ENCODE measurements around the gene OR9A4.

Gene OR9A4

DNA sequence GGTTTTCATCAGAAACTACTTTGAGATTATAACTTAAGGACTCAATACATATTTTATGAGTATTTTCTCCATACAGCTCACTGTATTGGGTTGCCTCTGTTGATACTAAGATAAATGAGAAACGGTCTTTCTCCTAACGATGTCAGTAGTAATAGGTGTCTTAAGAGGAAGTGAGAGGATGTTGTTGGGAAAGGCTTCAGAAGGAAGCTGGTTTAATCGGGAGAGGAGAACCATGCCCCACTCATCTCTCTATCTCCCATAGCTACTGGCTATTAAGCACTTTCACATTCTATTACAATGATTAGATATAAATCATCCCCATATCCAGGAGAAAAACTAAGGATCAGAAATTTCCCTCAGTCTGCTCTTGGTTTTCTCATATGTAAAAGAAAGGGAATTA, 28.6 kb downstream of the OR9A4 start:
- TF ChIP-seq YY1 (IDR thresholded peaks at IDR 0.05; ENCODE audit: insufficient read depth, insufficient read length) (no peak), SUZ12 (IDR thresholded peaks at IDR 0.05; ENCODE audit: extremely low read depth, insufficient read depth, insufficient read length) (no peak)
- DNase-seq (ENCODE audit: low read depth, low spot score), result no peak
- no peaks in the 10 kb centered on the region for H3K4me1 ChIP-seq (ENCODE audit: insufficient read depth, insufficient read length)
- no peaks in the 10 kb centered on the region for H3K36me3 ChIP-seq (ENCODE audit: insufficient read depth, insufficient read length, low read length)
- no peaks in the 10 kb centered on the region for H3K27me3 ChIP-seq (ENCODE audit: insufficient read depth, insufficient read length)
- no peak overlapping the region for H3K4me3 ChIP-seq (ENCODE audit: insufficient read length, low read depth)
- H3K9ac ChIP-seq (ENCODE audit: insufficient read length, low read depth), result no peak overlapping the region
- no peaks in the 10 kb centered on the region for H3K9me3 ChIP-seq (ENCODE audit: insufficient read depth, low read length)

DNA sequence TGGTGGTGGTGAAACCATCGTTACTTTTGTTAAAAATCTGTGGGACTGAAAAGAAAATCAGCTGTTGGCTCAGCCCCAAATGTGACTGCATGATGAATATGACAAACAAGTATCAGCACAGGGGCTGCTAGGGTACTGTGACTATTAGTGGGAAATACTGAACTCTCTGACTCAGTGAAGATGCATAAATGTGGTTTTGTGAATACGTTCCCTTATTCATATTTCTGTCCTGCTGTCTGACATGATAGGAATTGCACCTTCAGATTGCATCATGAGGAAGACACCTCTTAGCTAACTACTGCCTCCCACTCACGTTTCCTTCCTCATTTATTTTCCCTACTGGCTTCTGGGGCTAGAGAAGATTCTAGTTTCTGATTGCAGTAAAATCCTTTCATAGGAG, 29.2 kb downstream of the OR9A4 start:
- Histone ChIP-seq H3K4me3 (ENCODE audit: insufficient read length, low read depth) (no peak overlapping the region), H3K27me3 (ENCODE audit: insufficient read depth, insufficient read length) (no peaks in the 10 kb centered on the region), H3K36me3 (ENCODE audit: insufficient read depth, insufficient read length, low read length) (no peaks in the 10 kb centered on the region), H3K4me1 (ENCODE audit: insufficient read depth, insufficient read length) (no peaks in the 10 kb centered on the region), H3K9me3 (ENCODE audit: insufficient read depth, low read length) (no peaks in the 10 kb centered on the region), H3K9ac (ENCODE audit: insufficient read length, low read depth) (no peak overlapping the region)
- no peak for DNase-seq (ENCODE audit: low read depth, low spot score)
- TF ChIP-seq SUZ12 (IDR thresholded peaks at IDR 0.05; ENCODE audit: extremely low read depth, insufficient read depth, insufficient read length) (no peak), ZNF274 (IDR thresholded peaks at IDR 0.05; ENCODE audit: low read depth, low read length) (no peak), YY1 (IDR thresholded peaks at IDR 0.05; ENCODE audit: insufficient read depth, insufficient read length) (no peak)

DNA sequence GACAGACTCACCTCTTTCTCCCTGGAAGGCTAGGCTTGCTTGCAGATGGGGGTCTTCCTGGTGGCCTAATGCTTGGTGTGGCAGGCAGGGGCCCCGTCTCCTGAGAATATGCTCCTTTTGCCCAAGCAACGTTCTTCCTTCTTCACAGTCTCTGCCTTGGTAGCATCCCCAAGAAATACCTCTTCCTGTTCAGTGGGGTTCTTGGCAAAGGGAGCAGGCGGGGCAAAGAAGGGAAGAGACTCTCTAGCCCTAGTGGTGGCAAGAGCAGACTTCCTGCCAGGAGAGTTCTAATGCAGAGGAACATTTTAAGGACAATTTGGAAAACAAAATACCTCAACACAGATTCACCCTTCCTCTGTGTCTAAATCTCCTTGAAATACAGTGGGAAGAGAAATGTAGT, 30.6 kb downstream of the OR9A4 start, which contains the start of gene CLEC5A:
CLEC5A (minus strand) TSS at position 179 of the 400 bp plus-strand sequence. CDS start 682 bp downstream, outside the sequence.
- DNase-seq (ENCODE audit: low read depth, low spot score), result no peak
- Histone ChIP-seq H3K36me3 (ENCODE audit: insufficient read depth, insufficient read length, low read length) (no peaks in the 10 kb centered on the region), H3K4me1 (ENCODE audit: insufficient read depth, insufficient read length) (no peaks in the 10 kb centered on the region), H3K9ac (ENCODE audit: insufficient read length, low read depth) (no peak within 1 kb of the TSS), H3K4me3 (ENCODE audit: insufficient read length, low read depth) (no peak within 1 kb of the TSS), H3K9me3 (ENCODE audit: insufficient read depth, low read length) (no peaks in the 10 kb centered on the region), H3K27me3 (ENCODE audit: insufficient read depth, insufficient read length) (no peaks in the 10 kb centered on the region)
- TF ChIP-seq YY1 (IDR thresholded peaks at IDR 0.05; ENCODE audit: insufficient read depth, insufficient read length), result no peak
- no peak for TF ChIP-seq SUZ12 (IDR thresholded peaks at IDR 0.05; ENCODE audit: extremely low read depth, insufficient read depth, insufficient read length)
- TF ChIP-seq ZNF274 (IDR thresholded peaks at IDR 0.05; ENCODE audit: low read depth, low read length), result no peak

DNA sequence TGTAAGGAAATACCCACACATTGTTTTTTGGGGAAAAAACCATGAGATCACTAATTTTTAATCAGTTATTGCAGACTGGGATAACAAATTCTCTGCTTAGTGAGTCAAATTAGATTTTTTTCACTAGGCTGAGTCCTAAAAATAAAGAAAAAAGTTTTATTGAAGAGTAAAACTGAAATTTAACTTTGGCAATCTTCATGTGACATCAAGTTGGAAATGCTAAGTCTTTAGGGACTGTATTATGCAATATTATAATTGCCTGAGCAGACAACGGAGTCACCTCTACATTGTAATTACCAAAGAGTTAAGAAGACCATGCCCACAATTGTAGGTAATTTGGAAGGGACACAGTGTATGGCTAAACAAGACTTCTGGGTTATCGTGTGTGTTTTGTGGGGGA, 32.8 kb downstream of the OR9A4 start:
- Histone ChIP-seq H3K9me3 (ENCODE audit: insufficient read depth, low read length) (no peaks in the 10 kb centered on the region), H3K9ac (ENCODE audit: insufficient read length, low read depth) (no peak overlapping the region), H3K36me3 (ENCODE audit: insufficient read depth, insufficient read length, low read length) (no peaks in the 10 kb centered on the region), H3K4me3 (ENCODE audit: insufficient read length, low read depth) (no peak overlapping the region), H3K27me3 (ENCODE audit: insufficient read depth, insufficient read length) (no peaks in the 10 kb centered on the region), H3K4me1 (ENCODE audit: insufficient read depth, insufficient read length) (no peaks in the 10 kb centered on the region)
- TF ChIP-seq SUZ12 (IDR thresholded peaks at IDR 0.05; ENCODE audit: extremely low read depth, insufficient read depth, insufficient read length) (no peak), ZNF274 (IDR thresholded peaks at IDR 0.05; ENCODE audit: low read depth, low read length) (no peak), YY1 (IDR thresholded peaks at IDR 0.05; ENCODE audit: insufficient read depth, insufficient read length) (no peak)
- DNase-seq (ENCODE audit: low read depth, low spot score), result no peak

DNA sequence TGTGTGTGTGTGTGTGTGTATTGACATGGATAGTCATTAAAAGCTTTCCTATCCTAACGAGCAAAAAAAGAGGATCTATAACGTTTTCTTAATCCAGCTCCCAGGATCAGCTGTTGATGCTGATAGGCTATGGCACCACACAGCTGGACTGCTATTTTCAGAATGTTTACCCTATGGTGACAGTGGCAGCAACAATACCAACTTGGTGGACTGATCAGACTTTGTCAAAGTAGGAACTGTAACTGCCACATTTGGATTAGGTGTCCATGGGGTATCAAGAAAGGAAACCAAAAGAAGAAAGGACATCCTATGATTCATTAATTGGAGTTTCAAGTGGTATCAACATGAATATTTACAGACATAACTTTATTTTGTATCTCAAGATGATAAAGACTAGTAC, 33.3 kb downstream of the OR9A4 start:
- Histone ChIP-seq H3K9me3 (ENCODE audit: insufficient read depth, low read length) (no peaks in the 10 kb centered on the region), H3K27me3 (ENCODE audit: insufficient read depth, insufficient read length) (no peaks in the 10 kb centered on the region), H3K9ac (ENCODE audit: insufficient read length, low read depth) (no peak overlapping the region), H3K4me3 (ENCODE audit: insufficient read length, low read depth) (no peak overlapping the region), H3K4me1 (ENCODE audit: insufficient read depth, insufficient read length) (no peaks in the 10 kb centered on the region), H3K36me3 (ENCODE audit: insufficient read depth, insufficient read length, low read length) (no peaks in the 10 kb centered on the region)
- no peak for DNase-seq (ENCODE audit: low read depth, low spot score)
- no peak for TF ChIP-seq SUZ12 (IDR thresholded peaks at IDR 0.05; ENCODE audit: extremely low read depth, insufficient read depth, insufficient read length)
- no peak for TF ChIP-seq YY1 (IDR thresholded peaks at IDR 0.05; ENCODE audit: insufficient read depth, insufficient read length)
- no peak for TF ChIP-seq ZNF274 (IDR thresholded peaks at IDR 0.05; ENCODE audit: low read depth, low read length)

DNA sequence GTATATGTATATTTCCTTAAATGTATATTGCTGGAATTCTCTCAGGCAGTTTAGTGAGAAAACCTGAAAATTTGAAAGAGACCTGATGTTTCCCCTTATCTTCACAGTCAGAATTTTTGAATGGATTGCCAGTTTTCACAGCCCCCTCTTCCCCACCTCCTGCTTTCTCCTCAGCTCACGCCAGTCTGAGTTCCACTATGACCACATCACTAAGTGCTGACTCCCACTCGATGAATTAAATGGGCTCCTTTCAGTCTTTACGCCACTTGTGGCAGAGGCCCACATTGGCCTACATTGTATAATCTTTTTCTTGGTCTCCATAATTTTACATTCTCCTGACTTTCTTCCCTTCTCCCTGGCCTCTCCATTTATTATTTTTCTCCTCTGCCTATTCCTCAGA, 33.7 kb downstream of the OR9A4 start:
- Histone ChIP-seq H3K4me3 (ENCODE audit: insufficient read length, low read depth) (no peak overlapping the region), H3K9ac (ENCODE audit: insufficient read length, low read depth) (no peak overlapping the region), H3K27me3 (ENCODE audit: insufficient read depth, insufficient read length) (no peaks in the 10 kb centered on the region), H3K36me3 (ENCODE audit: insufficient read depth, insufficient read length, low read length) (no peaks in the 10 kb centered on the region), H3K9me3 (ENCODE audit: insufficient read depth, low read length) (no peaks in the 10 kb centered on the region), H3K4me1 (ENCODE audit: insufficient read depth, insufficient read length) (no peaks in the 10 kb centered on the region)
- no peak for DNase-seq (ENCODE audit: low read depth, low spot score)
- TF ChIP-seq ZNF274 (IDR thresholded peaks at IDR 0.05; ENCODE audit: low read depth, low read length) (no peak), YY1 (IDR thresholded peaks at IDR 0.05; ENCODE audit: insufficient read depth, insufficient read length) (no peak), SUZ12 (IDR thresholded peaks at IDR 0.05; ENCODE audit: extremely low read depth, insufficient read depth, insufficient read length) (no peak)

DNA sequence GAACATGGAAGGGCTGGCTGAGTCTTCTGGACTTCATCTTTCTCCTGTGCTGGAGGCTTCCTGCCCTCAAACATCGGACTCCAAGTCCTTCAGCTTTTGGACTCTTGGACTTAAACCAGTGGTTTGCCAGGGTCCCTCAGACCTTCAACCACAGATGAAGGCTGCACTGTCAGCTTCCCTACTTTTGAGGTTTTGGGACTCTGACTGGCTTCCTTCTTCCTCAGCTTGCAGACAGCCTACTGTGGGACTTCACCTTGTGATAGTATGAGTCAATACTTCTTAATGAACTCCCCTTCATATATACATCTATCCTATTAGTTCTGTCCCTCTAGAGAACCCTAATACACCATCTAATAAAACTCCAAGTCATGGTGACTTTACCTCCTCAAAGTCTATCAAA, 34.6 kb downstream of the OR9A4 start:
- no peaks in the 10 kb centered on the region for H3K36me3 ChIP-seq (ENCODE audit: insufficient read depth, insufficient read length, low read length)
- no peaks in the 10 kb centered on the region for H3K4me1 ChIP-seq (ENCODE audit: insufficient read depth, insufficient read length)
- no peaks in the 10 kb centered on the region for H3K27me3 ChIP-seq (ENCODE audit: insufficient read depth, insufficient read length)
- H3K9ac ChIP-seq (ENCODE audit: insufficient read length, low read depth), result no peak overlapping the region
- DNase-seq (ENCODE audit: low read depth, low spot score), result no peak
- H3K9me3 ChIP-seq (ENCODE audit: insufficient read depth, low read length), result no peaks in the 10 kb centered on the region
- H3K4me3 ChIP-seq (ENCODE audit: insufficient read length, low read depth), result no peak overlapping the region
- TF ChIP-seq ZNF274 (IDR thresholded peaks at IDR 0.05; ENCODE audit: low read depth, low read length) (no peak), YY1 (IDR thresholded peaks at IDR 0.05; ENCODE audit: insufficient read depth, insufficient read length) (no peak), SUZ12 (IDR thresholded peaks at IDR 0.05; ENCODE audit: extremely low read depth, insufficient read depth, insufficient read length) (no peak)

DNA sequence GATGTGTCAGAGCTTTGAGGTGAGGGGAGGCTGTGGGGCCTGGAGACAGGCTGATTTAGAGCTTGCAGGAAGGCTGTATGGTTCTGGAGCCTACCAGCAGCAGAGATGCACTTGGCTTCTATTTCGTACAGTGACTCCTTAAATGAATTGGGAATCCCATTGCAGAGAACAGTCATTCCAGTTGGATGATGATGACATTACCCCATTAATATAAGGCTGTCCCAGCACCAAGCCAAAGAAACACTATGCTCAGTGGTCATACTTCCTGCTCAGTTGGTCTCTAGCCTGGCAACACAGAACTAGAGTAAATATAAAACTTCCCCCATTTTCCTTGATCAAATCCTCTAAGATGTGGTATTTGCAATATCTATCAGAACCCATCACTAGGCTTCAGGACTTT, 36.3 kb downstream of the OR9A4 start:
- H3K36me3 ChIP-seq (ENCODE audit: insufficient read depth, insufficient read length, low read length), result no peaks in the 10 kb centered on the region
- no peaks in the 10 kb centered on the region for H3K4me1 ChIP-seq (ENCODE audit: insufficient read depth, insufficient read length)
- H3K27me3 ChIP-seq (ENCODE audit: insufficient read depth, insufficient read length), result no peaks in the 10 kb centered on the region
- no peak overlapping the region for H3K9ac ChIP-seq (ENCODE audit: insufficient read length, low read depth)
- TF ChIP-seq YY1 (IDR thresholded peaks at IDR 0.05; ENCODE audit: insufficient read depth, insufficient read length), result no peak
- no peak for TF ChIP-seq SUZ12 (IDR thresholded peaks at IDR 0.05; ENCODE audit: extremely low read depth, insufficient read depth, insufficient read length)
- no peak for TF ChIP-seq ZNF274 (IDR thresholded peaks at IDR 0.05; ENCODE audit: low read depth, low read length)
- no peak for DNase-seq (ENCODE audit: low read depth, low spot score)
- H3K4me3 ChIP-seq (ENCODE audit: insufficient read length, low read depth), result no peak overlapping the region
- no peaks in the 10 kb centered on the region for H3K9me3 ChIP-seq (ENCODE audit: insufficient read depth, low read length)
